ENCODE results near the gene MINDY1.

Gene MINDY1

GRCh38 chr1:150963321-150964163, 43.2 kb downstream of the MINDY1 start:
- DNase-seq, result no peak

DNA sequence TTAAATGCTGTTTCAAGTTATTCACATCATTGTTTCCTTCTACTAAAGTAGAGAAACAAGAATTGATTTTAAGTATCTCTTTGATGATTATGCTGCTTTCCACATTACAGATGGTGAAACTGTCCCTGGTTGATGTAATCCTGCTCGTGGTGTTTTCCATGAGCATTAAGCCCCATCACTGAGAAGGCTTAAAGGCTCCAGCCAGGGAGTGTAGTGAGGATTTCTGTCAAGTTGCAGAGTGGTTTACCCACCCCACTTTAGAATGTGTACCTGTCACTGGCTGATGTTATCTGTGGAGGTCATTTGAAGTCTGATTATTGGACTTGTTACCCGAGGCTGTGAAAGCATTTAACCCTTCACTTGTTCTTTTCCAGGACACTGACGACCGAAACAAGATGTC, 44.9 kb downstream of the MINDY1 start:
- DNase-seq, result no peak

DNA sequence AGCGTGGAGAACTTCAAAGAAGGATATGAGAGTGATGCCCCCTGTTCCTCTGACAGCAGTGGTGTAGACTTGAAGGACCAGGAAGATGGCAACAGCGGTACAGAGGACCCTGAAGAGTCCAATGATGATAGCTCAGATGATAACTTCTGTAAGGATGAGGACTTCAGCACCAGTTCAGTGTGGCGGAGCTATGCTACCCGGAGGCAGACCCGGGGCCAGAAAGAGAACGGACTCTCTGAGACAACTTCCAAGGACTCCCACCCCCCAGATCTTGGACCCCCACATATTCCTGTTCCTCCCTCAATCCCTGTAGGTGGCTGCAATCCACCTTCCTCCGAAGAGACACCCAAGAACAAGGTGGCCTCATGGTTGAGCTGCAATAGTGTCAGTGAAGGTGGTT, 46.1 kb downstream of the MINDY1 start:
- no peak for DNase-seq

DNA sequence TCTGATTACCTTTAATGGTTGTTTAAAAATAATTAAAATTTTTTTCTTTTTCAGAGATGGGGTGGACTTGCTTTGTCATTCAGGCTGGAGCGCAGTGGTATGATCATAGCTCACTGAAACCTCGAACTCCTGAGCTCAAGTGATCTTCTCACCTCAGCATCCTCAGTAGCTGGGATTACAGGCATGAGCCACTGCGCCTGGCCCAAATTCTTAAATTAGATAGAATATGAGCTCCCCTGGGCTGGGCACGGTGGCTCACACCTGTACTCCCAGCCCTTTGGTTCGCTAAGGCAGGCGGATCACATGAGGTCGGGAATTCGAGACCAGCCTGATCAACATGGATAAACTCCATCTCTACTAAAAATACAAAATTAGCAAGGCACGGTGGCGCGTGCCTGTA, 49.0 kb downstream of the MINDY1 start:
- no peak for DNase-seq

DNA sequence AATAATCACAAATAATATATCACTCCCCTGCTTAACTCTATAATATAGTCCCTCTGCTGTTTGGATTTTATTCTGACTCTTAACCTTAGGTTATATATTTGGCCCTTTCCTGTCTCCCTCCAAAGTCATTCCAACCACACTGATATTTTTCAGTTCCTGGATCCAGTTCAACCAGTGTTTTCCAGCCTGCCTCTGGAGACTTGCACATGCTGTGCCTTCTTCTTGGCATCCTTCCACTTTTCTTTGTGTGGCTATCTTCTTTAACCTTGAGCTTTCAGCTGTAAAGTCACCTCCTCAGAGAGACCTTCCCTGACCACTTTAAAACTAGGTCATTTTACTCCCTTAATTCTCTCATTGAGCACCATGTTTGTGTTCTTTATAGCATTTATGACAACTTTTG, 51.4 kb downstream of the MINDY1 start:
- DNase-seq, result no peak

DNA sequence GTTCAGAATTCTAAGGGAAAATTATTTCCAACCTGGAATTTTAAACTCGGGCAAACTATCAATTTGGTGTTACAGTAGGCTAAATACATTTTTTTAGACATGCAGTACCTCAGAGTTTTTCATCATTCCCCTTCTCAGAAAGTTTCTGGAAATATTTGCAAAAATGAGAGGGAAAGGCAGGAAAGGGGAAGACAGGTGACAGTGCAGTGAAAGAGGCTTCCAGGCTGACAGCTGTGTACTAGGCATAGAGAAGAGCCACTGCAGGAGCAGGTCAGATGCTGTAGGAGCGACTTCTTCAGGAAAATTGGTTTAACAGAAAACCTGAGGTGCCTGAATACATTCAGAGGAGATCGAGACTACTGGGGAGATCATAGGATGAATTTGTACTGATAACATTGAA, 52.0 kb downstream of the MINDY1 start:
- DNase-seq, result no peak
